Measurements from ENCODE around the gene RAB40B.
"Not testable (repeated sequence)": the region's sequence is repeated elsewhere in the genome, so short reads cannot be mapped to it uniquely, and the experiment has no call there.

RAB40B gene

GRCh38 chr17:82658796-82659452, 39.6 kb downstream of the RAB40B start:
- peak in 1 of 10 donors; percentile 73 for DNase-seq
- intact Hi-C loops (cut with DNase I): no loop called here

GRCh38 chr17:82658331-82658730, 40.2 kb downstream of the RAB40B start:
- intact Hi-C loops (cut with DNase I): no loop called here
- DNase-seq: peak in 2 of 10 donors; percentile 40 to 68

GRCh38 chr17:82657926-82658325, 40.6 kb downstream of the RAB40B start:
- intact Hi-C loops (cut with DNase I): no loop called here
- peak in 3 of 10 donors; percentile 7 to 79 (median 65) for DNase-seq

DNA sequence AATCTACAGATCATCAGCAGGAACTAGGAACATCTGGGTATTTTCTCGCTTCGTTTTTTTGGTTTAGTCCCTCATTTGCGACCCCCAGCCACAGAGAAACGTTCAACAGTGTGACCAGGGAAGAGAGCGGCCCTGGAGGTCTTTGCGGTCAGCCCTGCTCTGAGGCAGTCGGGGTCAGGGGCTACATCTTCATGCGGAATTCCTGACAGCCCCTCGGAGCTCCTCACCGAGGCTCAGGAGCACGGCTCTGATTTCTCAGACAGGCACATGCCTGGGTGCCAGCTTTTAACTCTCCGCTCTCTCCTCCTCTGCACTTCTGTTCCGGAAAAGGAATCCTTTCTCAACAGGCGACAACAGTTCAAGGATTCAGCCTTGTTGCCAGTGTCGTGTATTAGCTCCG, 42.2 kb downstream of the RAB40B start:
- intact Hi-C loops (cut with DNase I): no loop called here
- DNase-seq: peak in 2 of 10 donors; percentile 4 to 83

DNA sequence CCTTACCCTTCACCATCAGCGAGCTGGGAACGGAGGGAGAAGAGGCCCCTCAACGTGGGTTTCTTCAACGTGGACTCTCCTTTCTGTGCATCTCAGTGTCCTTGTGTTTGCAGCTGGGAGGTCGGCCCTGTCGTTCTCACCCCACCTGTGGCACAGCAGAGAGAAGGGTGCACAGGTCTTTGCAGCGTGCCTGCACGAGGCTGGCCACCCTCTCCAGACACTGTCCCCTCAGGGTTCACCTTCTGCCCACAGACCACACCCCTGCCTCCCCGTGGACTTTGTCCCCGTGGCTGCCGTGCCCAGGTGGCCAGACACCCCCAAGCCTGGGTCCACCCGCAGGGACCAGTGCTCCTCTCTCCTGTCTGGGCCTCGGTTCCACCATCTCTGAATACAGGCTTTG, 43.0 kb downstream of the RAB40B start:
- DNase-seq: peak in 3 of 10 donors; percentile 8 to 80 (median 23)
- intact Hi-C loops (cut with DNase I): no loop called here

DNA sequence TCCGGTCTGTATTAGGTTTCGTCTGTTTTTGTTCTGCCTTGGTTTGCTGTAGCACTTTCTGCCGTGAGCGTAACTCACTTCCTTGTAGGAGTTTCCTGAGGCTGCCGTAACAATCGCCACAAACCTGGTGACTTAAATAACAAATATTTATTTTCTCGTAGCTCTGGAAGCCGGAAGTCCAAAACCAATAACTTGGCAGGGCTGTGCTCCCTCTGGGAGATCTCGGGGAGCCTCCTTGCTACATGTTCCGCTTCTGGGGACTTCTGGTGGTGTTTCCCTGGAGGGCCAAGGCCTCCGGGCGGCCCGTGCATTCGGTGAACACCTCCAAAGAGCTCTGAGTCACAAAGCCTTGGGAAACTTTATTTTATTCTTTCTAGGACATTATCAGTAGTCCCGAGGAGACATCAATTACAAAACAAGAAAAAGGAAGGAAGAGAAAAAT, 43.4 kb downstream of the RAB40B start:
- peak in 3 of 10 donors; percentile 0 to 45 (median 18) for DNase-seq
- intact Hi-C loops (cut with DNase I): no loop called here

GRCh38 chr17:82654611-82655010, 43.9 kb downstream of the RAB40B start:
- intact Hi-C loops (cut with DNase I): not testable (repeated sequence)
- DNase-seq: peak in 2 of 10 donors; percentile 19 to 58

- intact Hi-C loops (cut with DNase I): no loop called here
- DNase-seq: peak in 4 of 10 donors; percentile 9 to 77 (median 43)
Measured at GRCh38 chr17:82653651-82654528, 44.6 kb downstream of the RAB40B start.

DNA sequence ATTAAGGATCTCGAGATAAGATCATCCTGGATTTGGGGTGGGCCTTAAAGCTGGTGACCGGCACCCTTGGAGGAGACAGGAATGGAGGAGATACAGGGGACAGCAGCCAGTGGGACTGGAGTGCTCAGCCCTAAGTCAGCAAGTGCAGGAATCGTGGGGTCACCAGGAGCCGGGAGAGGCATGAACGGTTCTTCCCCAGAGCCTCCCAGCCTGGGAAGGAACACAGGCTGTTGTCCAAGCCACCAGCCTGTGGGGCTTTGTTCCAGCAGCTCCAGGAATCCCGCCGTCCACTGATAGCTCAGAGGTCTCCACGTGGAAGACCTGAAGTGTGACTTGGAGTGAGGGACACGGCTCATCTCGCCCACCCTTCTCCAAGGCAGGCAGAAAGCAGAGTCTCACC, 47.8 kb downstream of the RAB40B start:
- DNase-seq: peak in 3 of 10 donors; percentile 25 to 67 (median 63)
- intact Hi-C loops (cut with DNase I): no loop called here

DNA sequence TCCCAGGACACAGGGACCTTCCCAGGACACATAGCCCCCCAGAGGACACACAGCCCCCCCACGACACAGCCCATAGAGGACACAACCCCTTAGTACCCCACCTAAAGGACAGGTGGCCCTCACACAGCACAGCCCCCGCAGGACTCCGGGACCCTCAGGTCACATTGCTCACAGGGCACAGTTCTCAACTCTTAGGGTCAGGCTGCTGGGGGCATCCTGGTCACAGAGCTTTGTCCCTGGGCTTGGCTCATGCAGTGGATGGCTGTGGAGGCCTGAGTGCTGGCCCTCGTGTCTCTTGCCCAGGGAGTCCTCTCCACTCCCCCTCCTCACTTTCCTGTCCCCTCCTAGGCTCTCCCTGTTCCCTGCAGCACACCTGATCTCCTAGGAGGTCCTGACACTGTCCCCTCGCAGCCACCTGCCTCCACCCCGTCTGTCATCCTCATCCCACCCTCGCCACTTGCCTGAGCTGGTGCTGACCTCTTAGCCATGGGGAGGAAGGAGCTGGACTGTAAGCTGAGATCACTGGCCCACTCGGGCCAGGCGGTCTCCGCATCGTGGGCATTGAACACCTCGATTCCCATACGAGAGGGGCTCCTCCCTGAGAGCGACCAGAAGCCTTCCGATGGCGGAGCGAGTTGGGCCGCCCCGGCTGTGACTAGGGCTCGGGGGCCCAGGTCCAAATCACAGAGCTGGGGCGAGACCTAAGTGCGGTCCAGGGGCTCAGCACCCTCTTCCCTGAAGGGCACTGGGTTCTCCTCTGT, 48.8 kb downstream of the RAB40B start:
- DNase-seq: peak in 3 of 10 donors; percentile 55 to 82 (median 61)
- intact Hi-C loops (cut with DNase I): loop anchor here (5.0 kb wide), 1 partner anchor 88 kb away; the partner anchor contains the start of gene FN3K

DNA sequence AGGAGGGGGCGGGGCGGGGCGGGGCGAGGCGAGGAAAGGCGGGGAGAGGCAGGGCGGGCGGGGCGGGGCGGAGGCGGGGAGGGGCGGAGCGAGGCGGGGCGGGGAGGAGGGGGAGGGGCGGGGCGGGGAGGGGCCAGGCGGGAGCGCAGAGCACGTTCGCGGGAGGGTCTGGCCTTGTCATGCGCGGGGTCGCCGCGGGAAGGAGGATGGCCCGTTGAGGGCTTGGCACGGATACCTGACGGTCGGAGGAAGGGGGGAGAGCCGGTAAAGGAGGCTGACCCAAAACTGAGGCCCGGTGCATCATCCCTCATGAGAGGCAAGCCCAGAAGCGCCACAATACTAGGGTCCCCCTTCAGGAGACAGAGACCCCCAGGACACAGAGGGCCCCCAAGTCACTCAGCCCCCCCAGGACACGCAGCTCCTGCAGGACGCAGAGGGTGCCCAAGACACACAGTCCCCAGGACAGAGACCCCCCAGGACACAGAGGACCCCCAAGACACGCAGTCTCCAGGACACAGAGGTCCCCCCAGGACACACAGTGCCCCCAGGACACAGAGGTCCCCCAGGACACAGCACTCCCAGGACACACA, 49.7 kb downstream of the RAB40B start:
- peak in 3 of 10 donors; percentile 76 to 91 (median 79) for DNase-seq
- intact Hi-C loops (cut with DNase I): loop anchor here (5.0 kb wide), 1 partner anchor 88 kb away; the partner anchor contains the start of gene FN3K

DNA sequence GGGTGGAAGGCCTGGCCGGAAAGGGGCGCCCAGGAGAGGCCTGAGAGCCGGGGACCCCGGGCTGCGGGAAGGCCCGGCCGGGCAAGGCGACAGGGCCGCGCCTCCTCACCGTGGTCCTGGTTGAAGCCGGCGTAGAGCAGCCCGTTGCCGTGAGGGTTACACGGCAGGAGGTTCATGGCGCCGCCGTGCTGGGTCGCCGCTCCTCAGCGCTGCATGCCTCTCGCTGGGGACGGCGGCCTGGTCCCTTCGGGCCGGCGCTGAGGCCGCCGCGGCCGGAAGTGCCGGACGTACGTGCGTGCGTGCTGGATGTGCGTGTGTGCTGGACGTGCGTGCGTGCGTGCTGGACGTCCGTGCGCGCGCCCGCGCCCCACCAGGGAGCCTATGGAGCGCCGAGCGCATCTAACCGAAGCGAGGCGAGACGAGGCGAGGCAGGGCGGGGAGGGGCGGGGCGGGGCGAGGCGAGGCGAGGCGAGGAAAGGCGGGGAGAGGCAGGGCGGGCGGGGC, 50.3 kb downstream of the RAB40B start, which contains the start of gene WDR45B:
TSS of gene WDR45B (minus strand) at position 280 of the 504 bp plus-strand sequence. CDS start at position 176, 104 bp downstream.
- peak; percentile 87 to 100 (median 94) for DNase-seq
- intact Hi-C loops (cut with DNase I): loop anchor here (5.0 kb wide), 1 partner anchor 89 kb away; the partner anchor contains the start of gene FN3K

DNA sequence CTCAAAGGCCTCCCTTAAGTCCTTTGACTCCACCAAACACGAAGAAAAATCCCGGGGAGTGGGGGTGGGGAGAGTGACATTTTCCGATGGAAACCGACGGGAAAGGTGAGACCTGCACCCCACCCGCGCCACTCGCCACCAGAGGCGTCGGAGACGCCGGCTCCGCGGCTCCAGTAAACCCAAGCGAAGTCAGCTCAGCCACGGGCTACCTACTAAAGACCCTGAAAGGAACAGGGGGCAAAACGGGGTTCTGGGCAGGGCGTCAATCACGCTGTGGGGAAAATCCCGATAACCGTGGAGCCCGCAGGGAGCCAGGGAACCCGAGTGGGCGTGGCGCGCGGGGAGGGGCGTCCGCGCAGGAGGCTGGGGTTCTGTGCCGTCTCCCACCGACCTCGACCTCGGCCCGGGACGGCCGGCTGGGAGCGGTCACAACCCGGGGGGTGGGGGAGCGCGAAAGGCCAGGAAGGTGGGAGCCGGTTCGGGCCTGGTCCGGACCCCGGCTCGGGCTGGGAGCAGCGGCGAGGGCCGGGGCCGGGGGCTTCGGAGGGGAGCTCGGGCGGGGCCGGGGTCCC, 50.8 kb downstream of the RAB40B start:
- peak in 3 of 10 donors; percentile 71 to 87 (median 79) for DNase-seq
- intact Hi-C loops (cut with DNase I): loop anchor here (5.0 kb wide), 1 partner anchor 90 kb away; the partner anchor contains the start of gene FN3K

GRCh38 chr17:82645516-82645915, 53.0 kb downstream of the RAB40B start:
- DNase-seq: peak in 2 of 10 donors; percentile 33 to 35
- intact Hi-C loops (cut with DNase I): loop anchor here (5.0 kb wide), 1 partner anchor 92 kb away; the partner anchor contains the start of gene FN3K

- DNase-seq: peak in 3 of 10 donors; percentile 24 to 72 (median 33)
- intact Hi-C loops (cut with DNase I): no loop called here
Measured at GRCh38 chr17:82644148-82644547, 54.4 kb downstream of the RAB40B start.

DNA sequence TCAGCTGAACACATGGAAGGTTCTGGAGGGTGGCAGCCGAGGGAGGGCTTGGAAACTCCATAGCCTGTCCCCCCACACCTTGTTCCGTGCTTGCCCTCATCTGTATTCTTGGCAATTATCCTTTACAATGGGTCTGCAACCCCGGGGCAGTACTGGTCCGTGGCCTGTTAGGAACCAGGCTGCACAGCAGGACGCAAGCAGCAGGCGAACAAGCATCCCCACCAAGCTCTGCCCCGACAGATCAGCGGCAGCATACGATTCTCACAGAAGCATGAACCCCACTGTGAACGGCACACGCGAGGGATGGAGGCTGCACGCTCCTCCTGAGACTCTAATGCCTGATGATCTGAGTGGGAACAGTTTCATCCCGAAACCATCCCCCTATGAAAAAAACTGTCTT, 56.5 kb downstream of the RAB40B start:
- intact Hi-C loops (cut with DNase I): no loop called here
- DNase-seq: peak in 3 of 10 donors; percentile 37 to 72 (median 42)

GRCh38 chr17:82640036-82640435, 58.5 kb downstream of the RAB40B start:
- peak in 2 of 10 donors; percentile 13 to 31 for DNase-seq
- intact Hi-C loops (cut with DNase I): no loop called here

DNA sequence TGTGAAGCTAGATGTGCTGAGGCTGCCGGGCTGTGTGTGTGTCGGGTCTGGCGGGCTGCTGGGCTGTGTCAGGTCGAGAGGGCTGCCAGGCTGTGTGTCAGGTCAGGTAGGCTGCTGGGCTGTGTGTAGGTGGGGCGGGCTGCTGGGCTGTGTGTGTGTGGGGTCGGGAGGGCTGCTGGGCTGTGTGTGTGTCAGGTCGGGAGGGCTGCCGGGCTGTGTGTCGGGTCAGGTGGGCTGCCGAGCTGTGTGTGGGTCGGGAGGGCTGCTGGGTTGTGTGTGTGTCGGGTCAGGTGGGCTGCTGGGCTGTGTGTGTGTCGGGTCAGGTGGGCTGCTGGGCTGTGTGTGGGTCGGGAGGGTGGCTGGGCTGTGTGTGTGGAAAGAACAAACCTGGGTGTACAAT, 58.9 kb downstream of the RAB40B start:
- intact Hi-C loops (cut with DNase I): no loop called here
- DNase-seq: peak in 3 of 10 donors; percentile 50 to 57 (median 55)

- intact Hi-C loops (cut with DNase I): no loop called here
- no peak for DNase-seq
Measured at GRCh38 chr17:82638183-82638773, 60.2 kb downstream of the RAB40B start.
